Measurements from ENCODE around the gene MTARC2.

GRCh38 chr1:220803401-220804201 lies 55.5 kb downstream of the MTARC2 start:
- TF ChIP-seq POLR2AphosphoS5 (IDR thresholded peaks at IDR 0.05; ENCODE audit: low read depth, low read length) (no peak), POLR2A (IDR thresholded peaks at IDR 0.05; ENCODE audit: low read depth, low read length) (no peak), TAF1 (IDR thresholded peaks at IDR 0.05; ENCODE audit: borderline replicate concordance, low read depth, low read length) (no peak)
